ENCODE data around the gene DHRS3. TPM values are rescaled to one million over a fixed set of nuclear protein-coding genes. Genes with fewer than 3 reads are reported as not detected.

DHRS3 gene
- total RNA-seq, 1 experiment from 2014 or later, result 239 TPM

DNA sequence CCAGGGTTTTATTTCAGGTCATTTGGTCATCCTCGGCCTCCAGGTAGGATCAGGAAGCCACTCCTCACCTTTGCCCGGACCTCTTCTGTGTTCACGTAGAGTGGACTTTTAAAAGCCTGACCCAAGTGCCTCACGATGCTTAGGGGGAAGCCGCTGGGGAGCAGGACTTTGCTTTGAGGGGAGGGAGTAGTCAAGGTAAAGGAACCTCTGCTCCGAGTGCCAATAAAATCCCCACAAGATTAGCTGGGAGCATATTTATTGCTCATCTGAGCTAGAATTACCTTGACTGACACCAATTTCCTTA lies 603 bp upstream of the DHRS3 start:
- Mint-ChIP-seq H3K9me3 (ENCODE audit: low read depth, unreplicated experiment) (no peaks in the 10 kb centered on the region), H3K4me3 (ENCODE audit: low read depth, unreplicated experiment) (peak overlapping the region; percentile 92), H3K36me3 (ENCODE audit: insufficient read depth, unreplicated experiment) (peaks cover 75% of the 10 kb centered on the region), H3K27me3 (ENCODE audit: unreplicated experiment) (no peaks in the 10 kb centered on the region), H3K27ac (ENCODE audit: unreplicated experiment) (peak overlapping the region; percentile 96), H3K4me1 (ENCODE audit: low read depth, unreplicated experiment) (peaks cover 5% of the 10 kb centered on the region)
- no TSS peak for BruUV-seq (replicated peaks)
- intact Hi-C loops (cut with micrococcal nuclease; ENCODE audit: unreplicated experiment), result loop anchor here (1.0 to 5.0 kb wide), 6 partner anchors 14 to 238 kb away; no protein-coding TSS in a partner anchor
- TF ChIP-seq, protein P1, sequence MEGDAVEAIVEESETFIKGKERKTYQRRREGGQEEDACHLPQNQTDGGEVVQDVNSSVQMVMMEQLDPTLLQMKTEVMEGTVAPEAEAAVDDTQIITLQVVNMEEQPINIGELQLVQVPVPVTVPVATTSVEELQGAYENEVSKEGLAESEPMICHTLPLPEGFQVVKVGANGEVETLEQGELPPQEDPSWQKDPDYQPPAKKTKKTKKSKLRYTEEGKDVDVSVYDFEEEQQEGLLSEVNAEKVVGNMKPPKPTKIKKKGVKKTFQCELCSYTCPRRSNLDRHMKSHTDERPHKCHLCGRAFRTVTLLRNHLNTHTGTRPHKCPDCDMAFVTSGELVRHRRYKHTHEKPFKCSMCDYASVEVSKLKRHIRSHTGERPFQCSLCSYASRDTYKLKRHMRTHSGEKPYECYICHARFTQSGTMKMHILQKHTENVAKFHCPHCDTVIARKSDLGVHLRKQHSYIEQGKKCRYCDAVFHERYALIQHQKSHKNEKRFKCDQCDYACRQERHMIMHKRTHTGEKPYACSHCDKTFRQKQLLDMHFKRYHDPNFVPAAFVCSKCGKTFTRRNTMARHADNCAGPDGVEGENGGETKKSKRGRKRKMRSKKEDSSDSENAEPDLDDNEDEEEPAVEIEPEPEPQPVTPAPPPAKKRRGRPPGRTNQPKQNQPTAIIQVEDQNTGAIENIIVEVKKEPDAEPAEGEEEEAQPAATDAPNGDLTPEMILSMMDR (IDR thresholded peaks at IDR 0.05; ENCODE audit: unreplicated experiment), result no peak
- CTCF ChIA-PET, result interaction anchor here (0.7 to 3.4 kb wide), 7 partner anchors 14 to 238 kb away, joined by 3 to 21 read pairs (median 4); no protein-coding TSS in a partner anchor
- no peak for DNase-seq

DNA sequence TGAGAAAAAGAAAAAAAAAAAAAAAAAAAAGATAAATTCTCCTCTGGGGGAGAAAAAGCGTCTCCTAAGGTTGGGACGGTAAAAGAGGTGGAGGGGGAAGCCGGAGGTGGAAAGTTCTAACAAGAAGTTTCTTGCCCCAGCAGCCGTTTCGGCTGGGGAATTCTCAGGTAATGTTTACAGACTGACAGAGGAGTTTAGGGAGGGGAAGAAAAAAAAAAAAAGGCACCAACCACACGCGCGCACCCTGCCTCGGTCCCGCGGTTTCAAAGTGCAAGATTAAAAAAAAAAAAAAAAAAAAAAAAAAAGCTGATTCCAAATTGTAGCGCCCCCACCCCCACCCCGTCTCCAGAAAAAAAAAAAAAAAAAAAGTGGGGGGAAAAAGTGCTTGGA lies 504 bp downstream of the DHRS3 start:
- Mint-ChIP-seq H3K27me3 (ENCODE audit: unreplicated experiment) (no peaks in the 10 kb centered on the region), H3K27ac (ENCODE audit: unreplicated experiment) (peak overlapping the region; percentile 96), H3K4me3 (ENCODE audit: low read depth, unreplicated experiment) (peak overlapping the region; percentile 92), H3K9me3 (ENCODE audit: low read depth, unreplicated experiment) (no peaks in the 10 kb centered on the region), H3K36me3 (ENCODE audit: insufficient read depth, unreplicated experiment) (peaks cover 83% of the 10 kb centered on the region), H3K4me1 (ENCODE audit: low read depth, unreplicated experiment) (peaks cover 15% of the 10 kb centered on the region)
- CTCF ChIA-PET, result interaction anchor here (0.6 to 3.4 kb wide), 3 partner anchors 13 to 236 kb away, joined by 3 to 21 read pairs (median 5); no protein-coding TSS in a partner anchor
- TF ChIP-seq, protein P1 (IDR thresholded peaks at IDR 0.05; ENCODE audit: unreplicated experiment), result no peak
- peak; percentile 33 for DNase-seq
- no TSS peak for BruUV-seq (replicated peaks)
- intact Hi-C loops (cut with micrococcal nuclease; ENCODE audit: unreplicated experiment), result loop anchor here (5.0 kb wide), 2 partner anchors 75 to 185 kb away; no protein-coding TSS in a partner anchor

DNA sequence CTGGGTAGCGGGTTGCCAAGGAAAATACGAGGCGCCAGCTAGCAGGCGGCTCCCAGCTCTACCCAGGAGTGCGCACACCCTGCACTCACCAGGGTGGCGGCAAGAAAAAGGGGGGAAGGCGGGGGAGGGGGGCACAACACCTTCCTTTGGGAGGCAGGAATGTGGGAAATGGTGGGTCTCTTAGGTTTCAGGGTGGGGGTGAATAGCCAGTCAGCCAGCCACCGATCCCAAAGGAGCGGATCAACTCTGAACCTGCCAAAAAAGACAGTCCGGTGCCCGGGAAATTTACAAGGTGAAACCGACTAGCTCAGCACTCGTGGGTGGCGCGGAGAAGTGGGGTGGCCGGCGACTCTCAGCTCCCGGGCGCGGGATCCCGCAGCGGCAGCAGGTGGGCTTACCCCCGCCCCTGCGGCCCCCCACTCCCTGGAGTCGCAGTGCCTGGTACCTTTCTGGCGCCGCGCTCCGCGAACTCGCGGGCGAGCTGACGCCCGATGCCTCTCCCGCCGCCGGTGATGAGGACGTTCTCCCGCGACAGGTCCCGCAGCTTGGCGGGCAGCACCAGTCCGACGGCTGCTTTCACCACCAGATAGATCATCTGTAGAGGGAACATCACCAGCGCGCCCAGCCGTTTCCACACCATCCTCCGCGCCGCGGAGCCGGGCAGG lies 1.2 kb downstream of the DHRS3 start:
- H3K36me3 Mint-ChIP-seq (ENCODE audit: insufficient read depth, unreplicated experiment), result peaks cover 83% of the 10 kb centered on the region
- CTCF ChIA-PET, result interaction anchor here (0.7 to 2.4 kb wide), 4 partner anchors 13 to 51 kb away, joined by 4 to 8 read pairs (median 7); no protein-coding TSS in a partner anchor
- H3K4me3 Mint-ChIP-seq (ENCODE audit: low read depth, unreplicated experiment), result peak overlapping the region; percentile 92
- peaks cover 22% of the 10 kb centered on the region for H3K4me1 Mint-ChIP-seq (ENCODE audit: low read depth, unreplicated experiment)
- H3K27me3 Mint-ChIP-seq (ENCODE audit: unreplicated experiment), result no peaks in the 10 kb centered on the region
- TF ChIP-seq, protein P1 (IDR thresholded peaks at IDR 0.05; ENCODE audit: unreplicated experiment), result no peak
- BruUV-seq (replicated peaks), result TSS peak; percentile 38
- peak overlapping the region; percentile 96 for H3K27ac Mint-ChIP-seq (ENCODE audit: unreplicated experiment)
- intact Hi-C loops (cut with micrococcal nuclease; ENCODE audit: unreplicated experiment), result loop anchor here (5.0 kb wide), 2 partner anchors 75 to 185 kb away; no protein-coding TSS in a partner anchor
- no peak for DNase-seq
- H3K9me3 Mint-ChIP-seq (ENCODE audit: low read depth, unreplicated experiment), result no peaks in the 10 kb centered on the region

DNA sequence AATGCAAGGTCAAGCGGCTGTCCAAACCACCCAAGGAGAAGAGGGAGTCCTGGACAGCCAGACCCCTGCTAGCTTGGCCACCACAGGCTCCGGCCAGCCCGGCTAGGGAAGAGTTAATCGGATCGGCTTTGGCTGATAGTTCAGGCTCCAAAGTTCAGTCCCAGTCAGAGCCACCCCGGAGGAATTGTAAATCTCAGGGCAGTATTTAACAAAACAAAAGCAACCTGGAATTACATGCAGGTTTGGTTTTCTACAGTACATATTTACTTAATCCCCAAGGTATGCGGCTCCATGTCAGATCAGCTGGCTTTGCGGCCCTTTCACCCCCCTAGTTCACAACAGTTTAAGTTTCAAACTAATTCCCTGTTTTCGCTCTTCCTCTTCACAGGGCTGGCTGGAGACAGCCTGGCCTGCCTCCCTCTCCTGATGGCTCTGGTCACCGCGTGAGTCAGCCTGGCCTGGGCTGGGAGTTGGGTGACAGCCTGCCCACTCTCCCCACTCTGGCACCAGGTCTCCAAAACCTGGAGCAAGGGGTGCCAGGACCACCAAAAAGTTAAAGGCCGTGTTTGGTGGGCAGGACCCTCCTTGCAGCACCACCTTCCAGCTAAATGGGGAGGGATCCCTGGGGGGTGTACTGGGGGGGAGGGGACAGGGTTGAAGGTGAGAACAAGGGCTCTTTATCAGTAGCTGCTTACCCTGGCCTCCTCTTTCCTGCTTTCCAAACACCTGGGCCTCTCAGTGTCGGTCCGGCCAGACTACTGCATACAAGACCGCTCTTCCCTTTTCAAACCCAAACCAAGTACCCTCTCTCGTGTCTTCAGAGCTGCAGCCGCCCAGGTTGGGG lies 1.9 kb downstream of the DHRS3 start:
- Mint-ChIP-seq H3K36me3 (ENCODE audit: insufficient read depth, unreplicated experiment) (peaks cover 88% of the 10 kb centered on the region), H3K9me3 (ENCODE audit: low read depth, unreplicated experiment) (no peaks in the 10 kb centered on the region), H3K4me3 (ENCODE audit: low read depth, unreplicated experiment) (peak overlapping the region; percentile 92), H3K4me1 (ENCODE audit: low read depth, unreplicated experiment) (peaks cover 25% of the 10 kb centered on the region), H3K27ac (ENCODE audit: unreplicated experiment) (peak overlapping the region; percentile 96), H3K27me3 (ENCODE audit: unreplicated experiment) (no peaks in the 10 kb centered on the region)
- intact Hi-C loops (cut with micrococcal nuclease; ENCODE audit: unreplicated experiment), result loop anchor here (5.0 kb wide), 2 partner anchors 74 to 184 kb away; no protein-coding TSS in a partner anchor
- peak; percentile 40 for DNase-seq
- TF ChIP-seq, protein P1 (IDR thresholded peaks at IDR 0.05; ENCODE audit: unreplicated experiment), result no peak
- CTCF ChIA-PET, result interaction anchor here (0.7 to 2.4 kb wide), 5 partner anchors 12 to 92 kb away, joined by 4 to 8 read pairs (median 6); no protein-coding TSS in a partner anchor
- BruUV-seq (replicated peaks), result no TSS peak
